TTC549 (cell line): ENCODE measurements around the gene TDRD3.
A peak's percentile ranks its signal among the peaks of the same experiment; 100 is the strongest.
"Not testable (repeated sequence)": the region's sequence is repeated elsewhere in the genome, so short reads cannot be mapped to it uniquely, and the experiment has no call there.

Experiments used
- FAIRE-seq: peaks from 2 replicates; lab custom pipeline; 2012; peaks lifted over from hg19 to GRCh38; lab: Jason Lieb, UNC

TDRD3 gene

DNA sequence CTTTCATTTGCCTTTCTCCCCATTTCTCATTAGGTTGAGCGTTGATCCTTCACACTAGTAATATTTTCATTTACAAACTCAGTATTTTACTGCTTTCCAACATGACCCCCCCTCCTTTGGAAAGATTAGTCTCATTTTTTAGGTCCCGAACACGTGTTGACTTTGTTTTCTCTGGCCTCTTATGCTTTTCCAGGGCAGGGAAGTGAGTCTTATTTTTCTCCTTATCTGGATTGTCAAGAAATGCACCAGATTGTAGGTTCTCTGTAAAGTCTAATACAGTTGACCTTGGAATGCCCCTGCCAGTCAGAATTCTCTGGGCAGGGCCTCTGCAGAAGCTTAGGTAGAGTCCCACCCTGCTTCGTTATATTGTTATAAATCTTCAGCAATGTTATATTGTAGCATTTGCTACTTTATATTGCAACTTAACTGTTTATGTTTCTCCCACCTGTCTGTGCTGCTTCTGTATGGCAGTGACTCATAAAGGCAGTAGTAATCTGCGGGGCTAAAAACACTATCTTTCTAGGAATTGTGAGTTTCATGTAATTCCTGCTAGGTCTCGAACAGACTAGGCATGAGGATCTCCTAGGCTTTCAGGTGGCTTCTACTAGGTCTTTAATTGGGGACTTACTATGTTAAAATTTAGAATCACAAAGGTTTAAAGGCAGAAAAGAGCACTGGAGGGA, 2.0 kb downstream of the TDRD3 start:
- FAIRE-seq: no peak

DNA sequence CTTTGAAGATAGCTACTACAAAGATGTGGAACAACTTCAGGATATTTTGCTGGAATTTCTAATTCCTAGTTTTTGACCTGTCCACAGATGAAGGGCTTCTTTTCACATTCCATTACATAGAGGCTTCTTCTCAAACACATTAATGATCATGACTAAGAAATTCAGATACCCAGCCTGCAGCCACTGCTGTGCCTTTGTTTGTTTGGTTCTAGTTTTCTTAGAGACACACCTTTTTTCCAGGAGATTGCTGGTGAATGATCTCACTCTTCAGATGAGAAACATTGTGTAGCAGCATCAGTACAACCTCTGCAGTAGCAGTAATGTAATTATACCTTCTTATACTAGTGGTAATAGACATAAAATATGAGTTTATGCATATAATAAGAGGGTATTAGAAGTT, 5.0 kb downstream of the TDRD3 start:
- no peak for FAIRE-seq

DNA sequence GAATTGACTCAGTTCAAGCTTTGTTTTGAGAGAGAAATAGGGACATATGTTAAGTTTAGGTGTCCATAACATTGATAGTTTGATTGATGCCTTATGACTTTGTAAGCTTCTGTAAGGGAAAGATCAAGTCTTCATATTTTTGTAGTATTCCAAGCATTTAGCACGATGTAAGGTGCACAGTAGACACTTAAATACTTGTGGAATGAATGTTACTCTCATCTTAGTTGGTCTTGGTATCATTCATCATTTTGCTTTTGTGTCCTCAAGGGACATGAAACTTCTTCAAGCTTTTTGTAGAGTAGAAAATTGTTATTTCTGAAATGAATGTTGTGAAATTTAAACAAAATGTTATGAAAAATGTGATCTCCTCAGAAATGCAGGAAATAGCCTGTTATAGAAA, 10.1 kb downstream of the TDRD3 start:
- no peak for FAIRE-seq

DNA sequence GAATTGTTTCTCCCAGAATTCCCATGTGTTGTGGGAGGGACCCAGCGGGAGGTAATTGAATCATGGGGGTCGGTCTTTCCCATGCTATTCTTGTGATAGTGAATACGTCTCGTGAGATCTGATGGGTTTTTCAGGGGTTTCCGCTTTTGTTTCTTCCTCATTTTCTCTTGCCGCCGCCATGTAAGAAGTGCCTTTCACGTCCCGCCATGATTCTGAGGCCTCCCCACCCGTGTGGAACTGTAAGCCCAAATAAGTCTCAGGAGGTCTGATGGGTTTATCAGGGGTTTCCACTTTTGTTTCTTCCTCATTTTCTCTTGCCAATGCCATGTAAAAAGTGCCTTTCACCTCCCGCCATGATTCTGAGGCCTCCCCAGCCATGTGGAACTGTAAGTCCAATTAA, 10.8 kb downstream of the TDRD3 start:
- FAIRE-seq: not testable (repeated sequence)

DNA sequence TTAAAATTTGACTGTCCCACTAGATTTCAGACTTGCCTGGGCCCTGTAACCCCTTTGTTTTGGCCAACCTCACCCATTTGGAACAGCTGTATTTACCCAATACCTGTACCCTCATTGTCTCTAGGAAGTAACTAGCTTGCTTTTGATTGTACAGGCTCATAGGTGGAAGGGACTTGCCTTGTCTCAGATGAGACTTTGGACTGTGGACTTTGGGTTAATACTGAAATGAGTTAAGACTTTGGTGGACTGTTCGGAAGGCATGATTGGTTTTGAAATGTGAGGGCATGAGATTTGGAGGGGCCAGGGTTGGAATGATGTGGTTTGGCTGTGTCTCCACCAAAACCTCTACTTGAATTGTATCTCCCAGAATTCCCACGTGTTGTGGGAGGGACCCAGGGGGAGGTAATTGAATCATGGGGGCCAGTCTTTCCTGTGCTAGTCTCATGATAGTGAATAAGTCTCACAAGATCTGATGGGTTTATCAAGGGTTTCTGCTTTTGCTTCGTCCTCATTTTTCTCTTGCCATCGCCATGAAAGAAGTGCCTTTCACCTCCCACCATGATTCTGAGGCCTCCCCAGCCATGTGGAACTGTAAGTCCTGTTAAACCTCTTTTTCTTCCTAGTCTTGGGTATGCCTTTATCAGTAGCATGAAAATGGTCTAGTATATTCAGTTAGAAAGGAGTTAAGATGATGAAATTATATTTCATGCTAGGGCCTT, 12.7 kb downstream of the TDRD3 start:
- not testable (repeated sequence) for FAIRE-seq

DNA sequence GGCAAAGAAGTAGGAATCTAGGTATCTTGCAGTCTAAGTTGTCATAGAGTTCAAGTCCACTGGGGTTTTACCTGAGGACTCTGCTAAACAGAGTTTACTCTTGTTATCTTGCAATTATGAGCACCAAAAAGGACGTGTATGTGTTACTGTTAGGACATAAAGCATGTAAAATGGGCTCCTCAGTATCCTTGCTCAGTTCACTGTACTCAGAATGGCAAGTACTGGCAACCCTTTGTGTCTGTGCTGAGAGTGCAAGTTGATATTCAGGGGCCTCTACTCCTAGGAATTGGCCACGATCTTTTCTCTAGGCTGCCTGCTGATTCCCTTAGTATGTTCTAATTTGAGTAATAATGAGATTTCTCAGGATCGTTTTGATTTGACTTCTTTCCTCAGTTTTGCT, 13.3 kb downstream of the TDRD3 start:
- FAIRE-seq: no peak

DNA sequence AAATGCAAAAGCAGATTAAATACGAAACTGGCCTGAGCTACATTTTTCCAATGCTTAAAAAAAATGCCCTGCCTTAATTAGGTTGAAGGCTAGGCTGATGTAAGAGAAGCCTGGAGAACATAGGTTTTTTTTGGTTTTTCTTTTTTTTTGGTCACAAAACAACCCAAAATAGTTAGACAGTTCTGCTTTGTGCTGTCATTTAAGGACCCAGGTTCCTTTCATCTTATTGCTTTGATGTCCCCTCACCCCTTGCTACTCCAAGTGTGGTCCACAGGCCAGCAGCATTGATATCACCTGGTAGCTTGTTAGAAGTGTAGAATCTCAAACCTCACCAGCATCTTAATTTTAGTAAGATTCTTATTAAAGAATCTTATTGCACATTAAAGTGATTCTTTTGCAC, 14.4 kb downstream of the TDRD3 start:
- FAIRE-seq: no peak

DNA sequence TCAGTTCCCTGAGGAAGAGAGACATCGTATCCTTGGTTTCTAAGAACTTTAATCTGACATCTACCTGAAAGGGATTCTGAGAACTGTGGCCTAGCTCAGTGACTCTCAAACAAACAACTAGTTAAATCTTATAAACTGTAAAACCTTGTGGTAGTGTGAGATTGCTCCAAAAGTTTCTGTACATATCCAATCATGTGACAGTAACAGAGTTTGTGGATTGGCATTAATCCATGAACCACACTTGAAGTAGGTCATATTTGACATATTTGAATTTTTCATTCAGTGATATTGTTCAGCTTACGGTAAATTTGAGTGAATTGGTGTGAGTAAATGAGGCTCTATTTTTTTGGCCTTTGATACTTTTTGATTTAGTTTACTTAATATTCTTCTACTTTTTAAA, 15.0 kb downstream of the TDRD3 start:
- no peak for FAIRE-seq

DNA sequence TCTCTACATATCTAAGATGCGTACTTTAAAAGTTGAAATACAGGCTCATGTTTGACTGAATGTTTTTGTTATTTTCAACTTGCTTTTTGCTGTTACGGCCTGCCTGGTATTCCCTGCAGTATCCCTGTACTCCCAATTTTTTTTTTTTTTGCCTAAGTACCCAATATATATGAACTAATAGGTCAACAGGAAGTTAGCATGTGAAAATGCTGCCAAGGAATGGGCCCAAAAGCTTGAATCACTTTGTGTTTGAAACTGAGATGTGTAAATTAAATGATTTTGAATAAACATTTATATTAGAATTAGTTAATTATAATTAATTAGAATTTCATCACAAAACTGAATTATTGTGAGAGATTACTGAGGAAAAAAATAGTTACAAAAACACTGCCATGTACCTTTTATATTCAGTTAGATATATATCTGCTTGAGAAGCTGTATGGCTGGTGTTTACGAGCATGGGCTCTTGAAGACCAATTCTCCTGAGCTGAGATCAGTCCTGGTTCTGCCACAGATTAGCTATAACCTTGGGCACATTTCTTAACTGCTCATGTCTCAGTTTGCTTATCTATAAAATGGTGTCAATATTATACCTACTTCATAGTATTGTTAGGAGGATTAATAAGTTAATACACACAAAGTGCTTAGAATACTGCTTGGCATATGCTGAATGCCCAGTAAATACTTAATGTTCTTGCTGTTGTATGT, 16.0 kb downstream of the TDRD3 start:
- no peak for FAIRE-seq

DNA sequence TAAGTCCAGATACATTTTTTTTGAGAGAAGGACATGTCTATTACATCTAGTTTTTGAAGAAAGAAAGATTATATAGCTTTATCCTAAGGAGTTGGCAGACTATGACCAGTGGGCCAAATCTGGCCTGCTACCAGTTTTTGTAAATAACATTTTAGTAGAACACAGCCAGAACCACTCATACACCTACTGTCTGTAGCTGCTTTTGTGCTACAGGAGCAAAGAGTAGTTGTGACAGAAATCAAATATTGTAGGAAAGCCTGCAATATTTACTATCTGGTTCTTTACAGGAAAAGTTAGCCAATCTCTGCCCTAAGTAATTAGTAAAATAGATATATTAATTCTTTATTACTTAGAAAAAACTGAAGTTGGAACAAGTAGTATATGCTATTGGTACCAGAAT, 17.2 kb downstream of the TDRD3 start:
- no peak for FAIRE-seq

DNA sequence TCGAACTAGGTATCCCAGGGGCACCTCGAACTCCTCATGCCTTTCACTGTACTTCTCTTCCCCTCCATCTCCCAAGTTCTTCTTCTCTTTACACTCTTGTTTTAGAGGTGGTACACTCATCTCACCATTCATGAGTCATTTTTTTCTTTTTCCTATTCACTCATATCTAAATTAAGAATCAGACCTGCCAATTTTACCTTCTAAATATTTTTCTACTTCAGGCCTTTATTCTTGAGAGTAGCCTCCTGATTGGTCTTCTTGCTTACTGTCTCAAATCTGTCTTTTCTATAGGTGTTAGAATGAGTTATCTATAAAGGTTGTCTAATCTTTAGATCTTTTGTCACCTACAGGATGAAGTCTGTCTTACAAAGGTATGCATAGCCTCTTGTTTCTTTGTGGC, 20.7 kb downstream of the TDRD3 start:
- no peak for FAIRE-seq

DNA sequence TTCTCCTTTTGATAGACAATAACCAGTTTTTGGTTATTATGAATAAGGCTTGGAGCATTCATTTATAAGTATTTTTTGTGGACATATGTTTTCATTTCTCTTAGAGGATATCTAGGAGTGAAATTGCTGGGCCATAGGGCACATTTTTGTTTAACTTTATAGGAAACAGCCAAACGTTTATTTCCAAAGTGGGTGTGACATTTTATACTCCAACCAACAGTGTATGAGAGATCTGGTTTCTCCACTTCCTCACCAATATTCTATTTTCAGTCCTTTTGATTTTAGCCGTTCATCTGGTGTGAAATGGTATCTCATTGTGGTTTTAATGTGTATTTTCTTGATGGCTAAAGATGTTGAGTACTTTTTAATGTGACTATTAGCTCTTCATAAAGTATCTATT, 21.9 kb downstream of the TDRD3 start:
- no peak for FAIRE-seq

DNA sequence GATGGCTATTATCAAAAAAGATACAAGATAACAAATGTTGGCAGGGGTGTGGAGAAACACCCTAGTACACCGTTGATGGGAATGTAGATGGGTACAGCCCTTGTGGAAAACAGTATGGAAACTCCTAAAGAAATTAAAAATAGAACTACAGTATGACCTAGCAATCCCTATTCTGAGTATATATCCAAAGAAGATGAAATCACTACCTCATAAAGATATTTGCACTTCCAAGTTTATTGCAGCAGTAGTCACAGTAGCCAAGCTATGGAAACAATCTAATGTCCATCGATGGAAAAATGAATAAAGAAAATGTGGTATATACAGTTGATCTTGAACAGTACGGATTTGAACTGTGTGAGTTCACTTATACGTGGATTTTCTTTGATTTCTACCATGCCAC, 28.3 kb downstream of the TDRD3 start:
- no peak for FAIRE-seq

DNA sequence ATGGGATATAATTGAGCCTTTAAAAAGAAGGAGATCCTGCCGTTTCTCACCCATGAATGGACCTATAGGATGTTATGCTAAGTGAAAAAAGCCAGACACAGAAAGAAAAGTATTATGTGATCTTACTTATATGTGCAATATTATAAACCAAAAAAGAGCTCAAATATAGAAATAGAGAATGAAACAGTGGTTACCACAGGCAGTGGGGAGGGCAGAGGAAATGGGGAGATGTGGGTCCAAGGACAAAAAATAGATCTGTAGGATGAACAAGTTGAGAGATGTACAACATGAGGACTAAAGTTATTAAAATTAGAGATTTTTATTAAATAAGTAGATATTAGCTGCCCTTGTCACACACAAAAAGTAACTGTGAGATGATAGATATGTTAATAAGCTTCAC, 29.1 kb downstream of the TDRD3 start:
- no peak for FAIRE-seq

DNA sequence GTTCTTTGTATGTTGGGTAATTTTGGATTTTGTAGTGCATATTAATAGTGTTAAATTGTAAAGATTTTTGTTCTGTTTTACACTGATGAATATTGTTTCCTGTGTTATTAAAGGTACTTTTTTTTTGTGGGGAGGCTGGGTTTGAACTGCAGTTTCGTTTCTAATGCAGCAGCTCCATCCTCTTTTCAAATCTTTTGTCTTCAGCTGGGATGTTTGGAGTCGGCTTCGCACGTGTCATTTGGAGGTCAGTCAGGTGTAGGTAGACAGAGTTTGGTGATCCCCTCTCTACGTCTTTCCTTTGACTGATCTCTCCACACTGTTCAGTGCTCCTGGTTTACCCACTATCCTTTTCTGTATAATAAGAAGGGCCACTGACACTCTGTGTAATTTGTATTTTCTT, 30.3 kb downstream of the TDRD3 start:
- no peak for FAIRE-seq

DNA sequence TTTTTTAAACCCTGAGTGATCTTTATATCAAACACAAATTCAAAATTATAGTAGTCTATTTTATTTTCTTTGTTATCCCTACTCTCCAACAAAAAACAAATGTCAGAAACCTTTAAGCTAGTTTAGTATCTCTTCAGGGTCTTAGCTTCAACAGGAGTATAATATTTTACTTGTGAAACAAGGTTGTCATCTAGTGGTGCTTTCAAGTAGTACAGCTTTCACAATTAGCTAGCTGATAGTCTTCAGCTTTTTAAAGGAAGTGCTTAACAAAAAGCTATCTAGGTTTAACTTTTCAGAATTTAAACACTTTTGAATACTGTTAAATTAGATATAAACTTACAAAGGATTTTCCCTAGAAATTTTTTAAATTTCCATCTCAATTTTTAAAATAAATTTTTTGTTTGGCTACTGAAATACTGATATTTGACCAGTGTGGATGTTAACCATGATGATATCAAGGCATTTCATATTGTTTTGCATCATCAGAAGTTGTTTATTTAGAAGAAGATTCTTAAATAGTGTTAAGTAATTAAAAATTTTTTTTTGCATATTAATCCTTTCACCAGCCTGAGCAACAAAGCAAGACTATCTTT, 34.2 kb downstream of the TDRD3 start:
- FAIRE-seq: peak; percentile 98

DNA sequence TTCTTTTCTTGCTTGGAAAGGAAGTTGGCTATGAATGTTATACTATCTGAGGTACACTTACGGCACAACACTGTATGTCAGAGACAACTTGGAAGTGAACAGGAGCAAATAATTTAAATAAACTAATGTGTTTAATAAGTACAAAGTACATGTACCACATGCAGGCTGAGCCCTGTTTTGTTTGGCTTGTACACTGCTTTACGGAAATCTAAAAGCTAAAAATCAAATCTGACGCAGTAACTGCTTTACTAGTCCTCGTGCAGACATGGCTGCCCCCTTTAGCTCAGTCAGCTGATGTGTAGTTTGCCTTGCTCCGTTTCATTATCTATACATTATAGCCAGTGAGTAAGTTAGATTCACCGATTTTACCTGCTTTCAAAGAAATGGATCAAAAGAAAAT, 36.5 kb downstream of the TDRD3 start:
- FAIRE-seq: no peak

DNA sequence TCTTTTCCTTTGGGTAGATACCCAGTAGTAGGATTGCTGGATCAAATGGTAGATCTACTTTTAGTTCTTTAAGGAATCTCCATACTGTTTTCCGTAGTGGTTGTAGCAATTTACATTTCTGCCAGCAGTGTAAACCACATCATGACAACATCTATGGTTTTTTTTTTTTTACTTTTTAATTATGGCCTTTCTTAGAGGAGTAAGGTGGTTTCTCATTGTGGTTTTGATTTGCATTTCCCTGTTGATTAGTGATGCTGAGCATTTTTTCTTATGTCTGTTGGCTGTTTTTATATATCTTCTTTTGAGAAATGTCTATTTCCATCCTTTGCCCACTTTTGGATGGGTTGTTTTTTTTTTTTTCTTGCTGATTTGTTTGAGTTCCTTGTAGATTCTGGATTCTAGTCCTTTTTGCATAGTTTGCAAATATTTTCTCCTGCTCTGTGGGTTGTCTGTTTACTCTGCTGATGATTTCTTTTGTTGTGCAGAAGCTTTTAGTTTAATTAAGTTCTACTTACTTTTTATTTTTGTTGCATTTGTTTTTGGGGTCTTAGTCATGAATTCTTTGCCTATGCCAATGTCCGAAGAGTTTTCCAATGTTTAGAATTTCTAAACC, 38.8 kb downstream of the TDRD3 start:
- no peak for FAIRE-seq

DNA sequence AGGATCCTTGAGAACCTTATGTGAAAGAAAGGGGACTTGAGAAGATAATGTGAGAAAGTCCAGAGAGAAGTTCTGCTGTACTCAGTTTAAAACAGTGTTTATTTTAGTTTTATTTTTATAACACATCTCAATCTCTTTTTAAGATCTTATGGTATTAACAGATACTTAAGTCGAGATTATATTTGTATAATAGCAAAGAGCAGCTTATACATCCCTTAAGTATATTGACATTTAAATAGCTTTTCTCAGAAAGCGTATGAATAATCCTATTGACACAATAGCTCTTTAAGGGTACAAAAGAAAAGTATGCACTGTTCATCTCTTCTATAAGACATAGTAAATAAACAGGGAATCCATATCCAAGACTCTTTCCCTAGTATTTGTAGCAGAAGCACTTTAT, 42.2 kb downstream of the TDRD3 start:
- FAIRE-seq: peak; percentile 76

DNA sequence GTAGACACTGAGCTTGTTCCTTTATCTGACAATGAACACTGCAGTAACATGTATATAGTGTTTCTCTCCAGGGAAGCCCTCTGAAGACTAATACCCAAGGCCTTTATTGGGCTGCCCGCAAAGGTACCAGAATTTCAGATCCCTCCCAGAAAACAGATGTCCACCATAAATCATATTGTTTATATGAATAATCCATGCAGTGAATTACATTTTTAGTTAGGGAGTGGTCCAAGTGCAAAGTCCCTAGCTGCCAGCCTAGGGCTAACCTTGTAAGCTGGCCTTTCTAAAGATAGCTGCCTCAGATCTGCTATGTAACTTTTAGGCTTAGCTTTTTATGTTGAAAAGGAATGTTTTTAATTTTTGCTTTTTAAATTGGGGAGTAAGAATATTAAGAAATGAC, 44.7 kb downstream of the TDRD3 start:
- no peak for FAIRE-seq

DNA sequence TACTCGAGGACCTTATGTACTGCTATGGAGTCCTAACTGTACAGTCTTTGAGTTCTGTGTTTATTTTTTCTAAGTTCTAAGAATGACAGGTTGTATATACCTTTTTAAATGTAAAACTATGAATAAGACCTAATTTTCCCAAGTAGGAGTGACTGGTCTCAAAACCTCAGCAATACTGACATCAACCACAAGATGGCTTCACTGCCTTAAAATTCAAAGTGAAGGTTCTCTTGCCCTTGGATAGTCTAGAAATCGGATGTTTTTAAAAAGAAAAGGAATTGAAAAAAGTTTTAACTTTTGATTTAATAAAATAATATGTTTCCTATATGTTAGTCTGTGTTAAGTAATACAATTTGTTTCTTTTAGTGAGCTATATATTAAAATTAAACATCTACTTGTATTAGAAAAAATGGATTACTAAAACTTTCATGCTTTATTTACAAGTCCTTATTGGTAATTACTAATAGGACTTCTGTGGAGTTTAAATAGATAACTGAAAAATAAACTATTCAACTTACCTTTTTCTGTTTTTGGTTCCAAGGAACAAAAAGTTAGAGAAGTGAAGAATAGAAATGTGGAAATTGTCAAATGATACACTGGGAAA, 52.0 kb downstream of the TDRD3 start:
- FAIRE-seq: peak; percentile 97

DNA sequence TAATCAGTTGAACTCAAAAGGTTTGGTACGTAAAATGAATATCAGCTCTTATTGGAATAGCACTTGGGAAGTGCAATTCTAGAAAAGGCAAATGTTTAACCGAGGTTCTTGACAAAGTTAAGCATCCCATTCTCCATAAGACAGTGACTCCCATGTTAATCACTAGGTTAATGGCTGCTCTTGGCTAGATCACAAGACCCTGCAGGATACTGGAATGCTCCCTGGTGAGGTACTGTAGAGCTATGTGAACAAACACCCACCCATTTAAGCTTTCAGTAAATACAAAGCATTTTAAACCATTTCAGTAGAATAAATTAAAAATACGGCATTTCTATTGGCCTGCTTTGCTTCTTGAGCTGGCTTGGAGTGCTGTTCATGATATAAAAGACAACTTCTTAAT, 56.5 kb downstream of the TDRD3 start:
- FAIRE-seq: no peak
